ENCODE measurements around the gene CARD8.

DNA sequence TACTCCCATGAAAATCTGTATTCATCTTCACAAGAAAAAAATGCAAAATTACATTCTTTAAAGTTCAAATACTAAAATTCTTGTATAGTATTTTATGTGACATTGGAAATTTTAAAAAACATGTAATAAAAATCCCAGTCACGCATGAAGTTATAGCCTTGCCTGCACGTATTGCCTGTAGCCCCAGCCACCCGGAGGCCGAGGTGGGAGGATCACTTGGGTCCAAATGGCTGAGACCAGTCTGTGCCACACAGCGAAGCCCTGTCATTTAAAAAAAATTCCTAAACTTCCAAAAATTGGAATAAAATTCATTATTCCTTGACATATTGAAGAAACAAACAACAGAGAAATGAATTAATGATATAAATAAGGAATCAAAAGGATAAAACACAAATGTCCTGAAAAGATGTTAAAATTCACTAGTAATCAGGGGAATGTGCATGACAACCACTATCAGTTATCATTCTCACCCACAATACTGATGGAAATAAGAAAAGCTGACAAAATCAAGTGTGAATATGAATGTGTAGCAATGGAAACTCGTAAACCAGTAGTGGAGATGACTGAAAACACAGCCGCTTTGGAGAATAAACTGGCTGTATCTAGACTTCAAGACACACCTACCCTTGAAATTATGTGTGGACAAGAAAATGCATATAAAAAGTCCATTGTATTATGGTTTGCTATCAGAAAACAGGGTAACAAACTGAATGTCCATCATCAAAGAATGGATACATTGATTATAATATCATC, 7.5 kb downstream of the CARD8 start:
- TF ChIP-seq, protein P1, sequence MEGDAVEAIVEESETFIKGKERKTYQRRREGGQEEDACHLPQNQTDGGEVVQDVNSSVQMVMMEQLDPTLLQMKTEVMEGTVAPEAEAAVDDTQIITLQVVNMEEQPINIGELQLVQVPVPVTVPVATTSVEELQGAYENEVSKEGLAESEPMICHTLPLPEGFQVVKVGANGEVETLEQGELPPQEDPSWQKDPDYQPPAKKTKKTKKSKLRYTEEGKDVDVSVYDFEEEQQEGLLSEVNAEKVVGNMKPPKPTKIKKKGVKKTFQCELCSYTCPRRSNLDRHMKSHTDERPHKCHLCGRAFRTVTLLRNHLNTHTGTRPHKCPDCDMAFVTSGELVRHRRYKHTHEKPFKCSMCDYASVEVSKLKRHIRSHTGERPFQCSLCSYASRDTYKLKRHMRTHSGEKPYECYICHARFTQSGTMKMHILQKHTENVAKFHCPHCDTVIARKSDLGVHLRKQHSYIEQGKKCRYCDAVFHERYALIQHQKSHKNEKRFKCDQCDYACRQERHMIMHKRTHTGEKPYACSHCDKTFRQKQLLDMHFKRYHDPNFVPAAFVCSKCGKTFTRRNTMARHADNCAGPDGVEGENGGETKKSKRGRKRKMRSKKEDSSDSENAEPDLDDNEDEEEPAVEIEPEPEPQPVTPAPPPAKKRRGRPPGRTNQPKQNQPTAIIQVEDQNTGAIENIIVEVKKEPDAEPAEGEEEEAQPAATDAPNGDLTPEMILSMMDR (IDR thresholded peaks at IDR 0.05 in 8 of 11, conservative IDR thresholded peaks at IDR 0.05 in 3 of 11) = no peak
- TF ChIP-seq POLR2AphosphoS5 (IDR thresholded peaks at IDR 0.05) (no peak), POLR2A (IDR thresholded peaks at IDR 0.05) (no peak)

All from spleen (tissue), 7 donors.